K562 (cell line): Measurements from ENCODE around the gene CDK9. TPM values are rescaled to one million over a fixed set of nuclear protein-coding genes. Genes with fewer than 3 reads are reported as not detected.

Source experiments
- CBX1 ChIP-seq: sonication (generic); IDR thresholded peaks from 2 replicates; pipeline ENCODE4 v1.6.1; 2016; ENCODE audit warnings: antibody characterized with exemption, low read depth, mild to moderate bottlenecking
- CEBPB ChIP-seq: fragments of 450-650 bp; IDR thresholded peaks from 2 replicates; pipeline ENCODE4 v1.6.1; 2016; ENCODE audit warnings: missing genetic modification characterization, missing compliant biosample characterization
- CHCHD3 ChIP-seq: fragments of 250-450 bp; sonication (Bioruptor Pico); IDR thresholded peaks from 2 replicates; pipeline ENCODE4 v2.1.2; 2022; ENCODE audit warnings: mild to moderate bottlenecking
- HNRNPUL1 ChIP-seq: fragments of 200-400 bp; formaldehyde crosslinking; IDR thresholded peaks from 2 replicates; pipeline ENCODE4 v1.6.1; 2017; ENCODE audit warnings: low read length
- JUN ChIP-seq, 2 experiments: sonication (generic) in 1 of 2; formaldehyde crosslinking in 1 of 2; IDR thresholded peaks; 2 replicates each; pipeline versions ENCODE4 v1.6.1 to v1.8.0; 2012 to 2022; ENCODE audit warnings: borderline replicate concordance in 2 of 2, mild to moderate bottlenecking in 2 of 2, improper control_type of control experiment in 1 of 2, low read depth in 1 of 2, low read length in 1 of 2, missing genetic modification reagents in 1 of 2
- KAT7 ChIP-seq: sonication (generic); formaldehyde crosslinking; IDR thresholded peaks from 2 replicates; pipeline ENCODE4 v1.8.0; 2022; ENCODE audit warnings: missing genetic modification reagents, mild to moderate bottlenecking, borderline replicate concordance
- KLF10 ChIP-seq: fragments of 250-450 bp; sonication (Bioruptor Pico); IDR thresholded peaks from 2 replicates; pipeline ENCODE4 v1.6.1; 2021; ENCODE audit warnings: matching md5 sums
- NR1H2 ChIP-seq: sonication (generic); formaldehyde crosslinking; IDR thresholded peaks from 2 replicates; pipeline ENCODE4 v1.4.0; 2020; ENCODE audit warnings: mild to moderate bottlenecking, missing genetic modification reagents
- PCBP2 ChIP-seq: fragments of 200-400 bp; formaldehyde crosslinking; IDR thresholded peaks from 2 replicates; pipeline ENCODE4 v1.6.1; 2018; ENCODE audit warnings: low read length, low read depth, mild to moderate bottlenecking, moderate library complexity; ENCODE audit not compliant: poor library complexity, severe bottlenecking
- POU5F1 ChIP-seq: fragments of 150-350 bp; IDR thresholded peaks from 2 replicates; pipeline ENCODE4 v1.6.1; 2014; ENCODE audit warnings: borderline replicate concordance, low read length, low read depth, mild to moderate bottlenecking; ENCODE audit not compliant: partially characterized antibody
- SIRT6 ChIP-seq: IDR thresholded peaks from one replicate; pipeline ENCODE4 v1.6.1; 2012; ENCODE audit warnings: low read depth, mild to moderate bottlenecking, control low read depth, inconsistent platforms, low read length, moderate library complexity
- TCF3 ChIP-seq: sonication (generic); formaldehyde crosslinking; IDR thresholded peaks from 2 replicates; pipeline ENCODE4 v1.4.0; 2020; ENCODE audit warnings: mild to moderate bottlenecking, missing genetic modification reagents
- ZBTB8A ChIP-seq: fragments of 450-650 bp; IDR thresholded peaks from 2 replicates; pipeline ENCODE4 v1.6.1; 2018; ENCODE audit warnings: mild to moderate bottlenecking, moderate library complexity; ENCODE audit not compliant: partially characterized antibody
- ZFP36 ChIP-seq: fragments of 150-350 bp; IDR thresholded peaks from 2 replicates; pipeline ENCODE4 v1.6.1; 2018; ENCODE audit warnings: low read length, low read depth; ENCODE audit not compliant: partially characterized antibody
- ZNF41 ChIP-seq: fragments of 250-450 bp; sonication (Bioruptor Pico); conservative IDR thresholded peaks from 2 replicates; pipeline ENCODE4 v1.4.0; 2020; ENCODE audit warnings: mild to moderate bottlenecking
- ZNF644 ChIP-seq: fragments of 200-800 bp; sonication (Bioruptor generic); IDR thresholded peaks from 2 replicates; pipeline ENCODE4 v1.6.1; 2016; ENCODE audit warnings: low read depth, missing genetic modification characterization, missing compliant biosample characterization
- ZNF668 ChIP-seq: fragments of 250-450 bp; sonication (Bioruptor Pico); IDR thresholded peaks from 2 replicates; pipeline ENCODE4 v1.8.0; 2022; ENCODE audit warnings: mild to moderate bottlenecking, inconsistent platforms
- polyA plus RNA-seq, 8 experiments: library from polyadenylated mRNA; depleted of rRNA in 4 of 8; stranded (reverse) in 5 of 8; unstranded in 3 of 8; fragments of >200 nt; fragmentation: Nextera tagmentation in 2 of 8; fragmentation: Illumina TruSeq in 1 of 8; extraction: Ambion mirVana in 2 of 8; extraction: Trizol in 1 of 8; gene quantifications; 2 replicates each; pipeline versions ENCODE4 v1.2.1 to v1.2.3, GENCODE V29; 2011 to 2014; ENCODE audit warnings: inconsistent platforms in 1 of 8, missing spikeins in 1 of 8
- total RNA-seq, 7 experiments: library from RNA; depleted of rRNA in 6 of 7; stranded (reverse); fragments of >200 nt in 6 of 7; fragmentation: Illumina TruSeq in 2 of 7; extraction: Trizol in 2 of 7; gene quantifications; 2 replicates each; pipeline versions ENCODE4 v1.2.1 to v1.2.3, GENCODE V29; 2011 to 2021; ENCODE audit warnings: low replicate concordance in 1 of 7
- TF ChIP-seq, protein P1 (sequence below), 2 experiments: IDR thresholded peaks; 2 replicates each; pipeline ENCODE4 v1.6.1; 2012; ENCODE audit warnings: improper control_type of control experiment in 2 of 2, low read depth in 2 of 2, low read length in 2 of 2, borderline replicate concordance in 1 of 2
- TF ChIP-seq, protein P2 (sequence below): fragments of 450-650 bp; IDR thresholded peaks from 2 replicates; pipeline ENCODE4 v1.6.1; 2017; ENCODE audit warnings: antibody characterized with exemption
- TF ChIP-seq, protein P3 (sequence below): fragments of 250-450 bp; sonication (Bioruptor Pico); IDR thresholded peaks from 2 replicates; pipeline ENCODE4 v1.4.0; 2020; ENCODE audit warnings: mild to moderate bottlenecking, moderate library complexity, borderline replicate concordance

The CDK9 gene
- total and polyA plus RNA-seq, 9 of the 15 experiments (the other 6 are each of a cell fraction or from before 2014, with no cell fraction given), result 4.2 to 78.6 (median 33.0) TPM

DNA sequence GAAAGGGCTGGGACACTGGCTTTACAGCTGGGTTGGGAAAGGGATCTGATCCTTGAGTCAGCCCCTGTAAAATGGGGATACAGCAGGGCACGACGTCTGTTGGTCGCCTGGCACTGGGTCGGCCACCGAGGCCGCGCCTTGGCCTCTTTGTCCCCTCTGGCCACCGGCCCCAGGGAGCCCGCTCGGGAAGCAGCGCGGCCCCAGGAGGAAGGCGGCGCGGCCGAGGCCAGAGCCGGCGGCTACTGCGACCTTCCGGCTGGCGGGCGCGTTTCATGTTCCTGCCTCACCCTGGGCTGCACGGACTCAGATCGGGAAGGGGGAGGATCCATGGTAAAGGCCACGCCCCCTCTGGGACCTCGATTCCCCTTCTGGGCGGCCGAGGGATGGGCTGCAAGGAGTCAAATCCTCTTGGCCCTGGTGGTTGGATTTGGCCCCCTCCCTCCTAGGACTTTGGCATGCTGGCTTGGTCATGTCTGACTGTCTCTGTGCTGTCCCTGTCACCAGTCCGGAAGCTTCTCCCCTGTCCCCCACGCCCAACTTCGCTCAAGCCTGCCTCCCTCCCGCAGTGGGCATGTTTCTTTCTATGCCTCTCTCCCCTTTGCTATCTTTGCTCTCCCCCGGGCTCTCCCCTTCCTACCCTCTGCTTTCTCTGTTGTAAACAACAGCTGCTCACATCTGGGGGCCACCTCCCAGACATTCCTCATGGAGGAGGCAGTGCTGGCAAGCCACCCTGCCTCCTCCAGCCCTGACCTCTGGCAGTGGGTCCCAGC is 42.6 kb downstream of the CDK9 start (continued):
- TF ChIP-seq TCF3, result no peak
- TF ChIP-seq JUN (IDR thresholded peaks at IDR 0.05; ENCODE audit: borderline replicate concordance, low read depth, low read length), result no peak
- no peak for TF ChIP-seq JUN (CRISPR knock-in tag; IDR thresholded peaks at IDR 0.05; ENCODE audit: borderline replicate concordance)
- TF ChIP-seq, protein P1, sequence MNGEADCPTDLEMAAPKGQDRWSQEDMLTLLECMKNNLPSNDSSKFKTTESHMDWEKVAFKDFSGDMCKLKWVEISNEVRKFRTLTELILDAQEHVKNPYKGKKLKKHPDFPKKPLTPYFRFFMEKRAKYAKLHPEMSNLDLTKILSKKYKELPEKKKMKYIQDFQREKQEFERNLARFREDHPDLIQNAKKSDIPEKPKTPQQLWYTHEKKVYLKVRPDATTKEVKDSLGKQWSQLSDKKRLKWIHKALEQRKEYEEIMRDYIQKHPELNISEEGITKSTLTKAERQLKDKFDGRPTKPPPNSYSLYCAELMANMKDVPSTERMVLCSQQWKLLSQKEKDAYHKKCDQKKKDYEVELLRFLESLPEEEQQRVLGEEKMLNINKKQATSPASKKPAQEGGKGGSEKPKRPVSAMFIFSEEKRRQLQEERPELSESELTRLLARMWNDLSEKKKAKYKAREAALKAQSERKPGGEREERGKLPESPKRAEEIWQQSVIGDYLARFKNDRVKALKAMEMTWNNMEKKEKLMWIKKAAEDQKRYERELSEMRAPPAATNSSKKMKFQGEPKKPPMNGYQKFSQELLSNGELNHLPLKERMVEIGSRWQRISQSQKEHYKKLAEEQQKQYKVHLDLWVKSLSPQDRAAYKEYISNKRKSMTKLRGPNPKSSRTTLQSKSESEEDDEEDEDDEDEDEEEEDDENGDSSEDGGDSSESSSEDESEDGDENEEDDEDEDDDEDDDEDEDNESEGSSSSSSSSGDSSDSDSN (IDR thresholded peaks at IDR 0.05; ENCODE audit: borderline replicate concordance in 1 of 2, low read depth in 2 of 2, low read length in 2 of 2), result peak; percentile 46 to 91; a peak in 3 of 4 replicates
- TF ChIP-seq ZBTB8A, result no peak
- 0 out of 2 replicates have a peak, but pooled peaks have one; percentile 28 for TF ChIP-seq NR1H2 (CRISPR knock-in tag)
- no peak for TF ChIP-seq KLF10 (CRISPR knock-in tag)
- TF ChIP-seq ZNF41 (CRISPR knock-in tag), result no peak
- TF ChIP-seq, protein P2, sequence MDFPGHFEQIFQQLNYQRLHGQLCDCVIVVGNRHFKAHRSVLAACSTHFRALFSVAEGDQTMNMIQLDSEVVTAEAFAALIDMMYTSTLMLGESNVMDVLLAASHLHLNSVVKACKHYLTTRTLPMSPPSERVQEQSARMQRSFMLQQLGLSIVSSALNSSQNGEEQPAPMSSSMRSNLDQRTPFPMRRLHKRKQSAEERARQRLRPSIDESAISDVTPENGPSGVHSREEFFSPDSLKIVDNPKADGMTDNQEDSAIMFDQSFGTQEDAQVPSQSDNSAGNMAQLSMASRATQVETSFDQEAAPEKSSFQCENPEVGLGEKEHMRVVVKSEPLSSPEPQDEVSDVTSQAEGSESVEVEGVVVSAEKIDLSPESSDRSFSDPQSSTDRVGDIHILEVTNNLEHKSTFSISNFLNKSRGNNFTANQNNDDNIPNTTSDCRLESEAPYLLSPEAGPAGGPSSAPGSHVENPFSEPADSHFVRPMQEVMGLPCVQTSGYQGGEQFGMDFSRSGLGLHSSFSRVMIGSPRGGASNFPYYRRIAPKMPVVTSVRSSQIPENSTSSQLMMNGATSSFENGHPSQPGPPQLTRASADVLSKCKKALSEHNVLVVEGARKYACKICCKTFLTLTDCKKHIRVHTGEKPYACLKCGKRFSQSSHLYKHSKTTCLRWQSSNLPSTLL, result no peak
- no peak for TF ChIP-seq KAT7
- no peak for TF ChIP-seq CHCHD3 (CRISPR knock-in tag)
- TF ChIP-seq ZNF644 (tag), result no peak; the same call in 1 of the 2 replicates
- TF ChIP-seq POU5F1, result no peak
- no peak for TF ChIP-seq CEBPB (tag)
- TF ChIP-seq, protein P3, sequence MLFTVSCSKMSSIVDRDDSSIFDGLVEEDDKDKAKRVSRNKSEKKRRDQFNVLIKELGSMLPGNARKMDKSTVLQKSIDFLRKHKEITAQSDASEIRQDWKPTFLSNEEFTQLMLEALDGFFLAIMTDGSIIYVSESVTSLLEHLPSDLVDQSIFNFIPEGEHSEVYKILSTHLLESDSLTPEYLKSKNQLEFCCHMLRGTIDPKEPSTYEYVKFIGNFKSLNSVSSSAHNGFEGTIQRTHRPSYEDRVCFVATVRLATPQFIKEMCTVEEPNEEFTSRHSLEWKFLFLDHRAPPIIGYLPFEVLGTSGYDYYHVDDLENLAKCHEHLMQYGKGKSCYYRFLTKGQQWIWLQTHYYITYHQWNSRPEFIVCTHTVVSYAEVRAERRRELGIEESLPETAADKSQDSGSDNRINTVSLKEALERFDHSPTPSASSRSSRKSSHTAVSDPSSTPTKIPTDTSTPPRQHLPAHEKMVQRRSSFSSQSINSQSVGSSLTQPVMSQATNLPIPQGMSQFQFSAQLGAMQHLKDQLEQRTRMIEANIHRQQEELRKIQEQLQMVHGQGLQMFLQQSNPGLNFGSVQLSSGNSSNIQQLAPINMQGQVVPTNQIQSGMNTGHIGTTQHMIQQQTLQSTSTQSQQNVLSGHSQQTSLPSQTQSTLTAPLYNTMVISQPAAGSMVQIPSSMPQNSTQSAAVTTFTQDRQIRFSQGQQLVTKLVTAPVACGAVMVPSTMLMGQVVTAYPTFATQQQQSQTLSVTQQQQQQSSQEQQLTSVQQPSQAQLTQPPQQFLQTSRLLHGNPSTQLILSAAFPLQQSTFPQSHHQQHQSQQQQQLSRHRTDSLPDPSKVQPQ, result no peak
- no peak for TF ChIP-seq SIRT6
- TF ChIP-seq ZNF668, result no peak
- no peak for TF ChIP-seq PCBP2
- no peak for TF ChIP-seq CBX1
- TF ChIP-seq HNRNPUL1, result no peak
- TF ChIP-seq ZFP36, result no peak
